HepG2 (cell line): Measurements from ENCODE around the gene NHLRC3. TPM values are rescaled to one million over a fixed set of nuclear protein-coding genes. Genes with fewer than 3 reads are reported as not detected.

Experiments used
- ATAC-seq: fragments of 200-7000 bp; cut with Tn5 transposase; 3 replicates; pipeline ENCODE4 v1.9.1; 2020; ENCODE audit warnings: mild to moderate bottlenecking, moderate library complexity
- BruUV-seq: library from RNA; stranded (reverse); fragments of 400-500 nt; replicated peaks from 2 replicates; lab custom pipeline; 2021; lab: Mats Ljungman, UMichigan
- CTCF ChIA-PET: fragments of 300-600 bp; formaldehyde crosslinking; extraction: SDS; loops from one replicate; lab custom pipeline; 2021; ENCODE audit warnings: low total read pairs, inconsistent platforms, low intra/inter-chr PET ratio; lab: Yijun Ruan, JAX
- POLR2A ChIA-PET: fragments of 350-600 bp; sonication (Branson Sonifier 250); formaldehyde crosslinking; loops from one replicate; lab custom pipeline; 2020; ENCODE audit warnings: antibody characterized with exemption, inconsistent platforms; lab: Yijun Ruan, JAX
- DNase-seq: peaks from one replicate; pipeline ENCODE4 v3.0.0-alpha.2; 2015; ENCODE audit warnings: low spot score
- FAIRE-seq: peaks from 3 replicates; lab custom pipeline; 2011; peaks lifted over from hg19 to GRCh38; lab: Jason Lieb, UNC
- H2AFZ ChIP-seq: one replicate; pipeline ENCODE4 v1.6.1; 2011; ENCODE audit warnings: low read length, inconsistent platforms
- H3K27ac ChIP-seq: fragments of 300-600 bp; 3 replicates; pipeline ENCODE4 v1.8.0; 2011; ENCODE audit warnings: mixed run types, mild to moderate bottlenecking, mixed read lengths, low read length, inconsistent platforms; ENCODE audit not compliant: insufficient read depth; ENCODE audit errors: extremely low read length
- H3K27me3 ChIP-seq, 2 experiments: fragments of 200-600 bp in 1 of 2; 2 replicates in 1 of 2; 3 replicates in 1 of 2; pipeline versions ENCODE4 v1.6.0 to v1.8.0; 2011; ENCODE audit warnings: low read length in 2 of 2, mild to moderate bottlenecking in 2 of 2, moderate library complexity in 2 of 2, inconsistent platforms in 1 of 2; ENCODE audit not compliant: insufficient read depth in 2 of 2, control insufficient read depth in 1 of 2
- H3K36me3 ChIP-seq, 2 experiments: fragments of 200-600 bp in 1 of 2; replicated peaks in 1 of 2; 2 replicates in 1 of 2; 3 replicates in 1 of 2; pipeline versions ENCODE4 v1.5.1 to v1.8.0; 2011; ENCODE audit warnings: low read length in 2 of 2, inconsistent platforms in 1 of 2; ENCODE audit not compliant: insufficient read depth in 2 of 2, control insufficient read depth in 1 of 2
- H3K4me1 ChIP-seq: 2 replicates; pipeline ENCODE4 v1.5.1; 2012; ENCODE audit warnings: low read length, inconsistent platforms; ENCODE audit not compliant: insufficient read depth
- H3K4me2 ChIP-seq: 2 replicates; pipeline ENCODE4 v1.6.0; 2011; ENCODE audit warnings: low read depth, low read length, inconsistent platforms
- H3K4me3 ChIP-seq, 3 experiments: fragments of 200-600 bp in 1 of 3; sonication (generic), shearing (Covaris generic) in 1 of 3; replicated peaks in 1 of 3; 2 replicates each; pipeline ENCODE4 v1.5.1; 2011 to 2016; ENCODE audit warnings: low read length in 3 of 3, inconsistent platforms in 2 of 3, low read depth in 2 of 3, mild to moderate bottlenecking in 2 of 3, control low read depth in 1 of 3, mixed read lengths in 1 of 3; ENCODE audit not compliant: insufficient read depth in 1 of 3
- H3K79me2 ChIP-seq: one replicate; pipeline ENCODE4 v1.6.1; 2011; ENCODE audit warnings: low read length, inconsistent platforms; ENCODE audit not compliant: insufficient read depth
- H3K9ac ChIP-seq: 2 replicates; pipeline ENCODE4 v1.6.0; 2011; ENCODE audit warnings: mild to moderate bottlenecking, low read depth, low read length, inconsistent platforms; ENCODE audit not compliant: insufficient read depth
- H3K9me3 ChIP-seq: 2 replicates; pipeline ENCODE4 v1.5.1; 2012; ENCODE audit warnings: mild to moderate bottlenecking, low read length
- H4K20me1 ChIP-seq: 2 replicates; pipeline ENCODE4 v1.6.0; 2011; ENCODE audit warnings: inconsistent platforms, mild to moderate bottlenecking, low read length, moderate library complexity; ENCODE audit not compliant: insufficient read depth
- ARNT ChIP-seq: fragments of 450-650 bp; IDR thresholded peaks from 2 replicates; pipeline ENCODE4 v1.6.1; 2017
- ATF6 ChIP-seq: sonication (generic); formaldehyde crosslinking; conservative IDR thresholded peaks from 2 replicates; pipeline ENCODE4 v1.4.0; 2020; ENCODE audit warnings: missing genetic modification reagents
- CHD2 ChIP-seq: IDR thresholded peaks from 2 replicates; pipeline ENCODE4 v1.6.1; 2011; ENCODE audit warnings: low read depth, low read length, improper control_type of control experiment
- DRAP1 ChIP-seq: IDR thresholded peaks from 2 replicates; pipeline ENCODE4 v1.6.1; 2016; ENCODE audit warnings: missing genetic modification reagents, missing compliant biosample characterization
- ISL2 ChIP-seq: sonication (generic); formaldehyde crosslinking; IDR thresholded peaks from 2 replicates; pipeline ENCODE4 v1.5.0; 2020; ENCODE audit warnings: missing genetic modification reagents
- KLF11 ChIP-seq: IDR thresholded peaks from 2 replicates; pipeline ENCODE4 v1.6.1; 2016; ENCODE audit warnings: missing compliant biosample characterization
- PCBP1 ChIP-seq: fragments of 200-400 bp; formaldehyde crosslinking; IDR thresholded peaks from 2 replicates; pipeline ENCODE4 v1.6.1; 2017; ENCODE audit warnings: mild to moderate bottlenecking, low read depth, low read length, borderline replicate concordance
- POGK ChIP-seq: sonication (generic); formaldehyde crosslinking; conservative IDR thresholded peaks from 2 replicates; pipeline ENCODE4 v1.8.0; 2022; ENCODE audit warnings: mild to moderate bottlenecking, moderate library complexity, missing genetic modification reagents
- PRDM15 ChIP-seq: sonication (generic); formaldehyde crosslinking; IDR thresholded peaks from 2 replicates; pipeline ENCODE4 v1.4.0; 2020; ENCODE audit warnings: missing genetic modification reagents
- TEF ChIP-seq: sonication (generic); formaldehyde crosslinking; IDR thresholded peaks from 2 replicates; pipeline ENCODE4 v1.5.0; 2020; ENCODE audit warnings: missing genetic modification reagents
- THAP8 ChIP-seq: sonication (generic); formaldehyde crosslinking; IDR thresholded peaks from 2 replicates; pipeline ENCODE4 v1.5.1; 2020; ENCODE audit warnings: missing genetic modification reagents, mild to moderate bottlenecking, borderline replicate concordance
- ZFP62 ChIP-seq: sonication (generic); formaldehyde crosslinking; IDR thresholded peaks from 2 replicates; pipeline ENCODE4 v1.4.0; 2020; ENCODE audit warnings: missing genetic modification reagents
- ZNF710 ChIP-seq: sonication (generic); formaldehyde crosslinking; IDR thresholded peaks from 2 replicates; pipeline ENCODE4 v1.5.0; 2020; ENCODE audit warnings: mild to moderate bottlenecking, missing genetic modification reagents, borderline replicate concordance
- ZNF878 ChIP-seq: sonication (generic); formaldehyde crosslinking; IDR thresholded peaks from 2 replicates; pipeline ENCODE4 v1.8.1; 2023; ENCODE audit warnings: mild to moderate bottlenecking, missing genetic modification reagents, moderate library complexity
- in situ Hi-C: cut with HindIII; loops from 2 replicates; pipeline ENCODE4 v1.10.0; 2017; ENCODE audit warnings: low pct_unique_long_range_greater_than_20kb; ENCODE audit not compliant: extremely low pct_ligation_motif_present
- intact Hi-C: fragments of 100-400 bp; cut with micrococcal nuclease; formaldehyde crosslinking; loops from one replicate; pipeline ENCODE4 v1.10.0; 2022; ENCODE audit not compliant: unreplicated experiment
- polyA plus RNA-seq, 8 experiments: library from polyadenylated mRNA; depleted of rRNA in 3 of 8; stranded (reverse) in 7 of 8; unstranded in 1 of 8; fragments of >200 nt; fragmentation: Illumina TruSeq in 4 of 8; extraction: Trizol in 4 of 8; gene quantifications; 2 replicates each; pipeline versions ENCODE4 v1.2.1 to v1.2.3, GENCODE V29; 2011 to 2016; ENCODE audit warnings: low read depth in 4 of 8, missing spikeins in 1 of 8, mixed read lengths in 1 of 8; ENCODE audit not compliant: insufficient read depth in 1 of 8
- total RNA-seq, 5 experiments: library from RNA; depleted of rRNA; stranded (reverse); fragments of >200 nt; fragmentation: Illumina TruSeq; extraction: Trizol; gene quantifications; 2 replicates each; pipeline ENCODE4 v1.2.3, GENCODE V29; 2016; ENCODE audit warnings: low read depth in 1 of 5

NHLRC3 gene
- total and polyA plus RNA-seq, 2 of the 13 experiments (the other 11 are each of a cell fraction or from before 2014, with no cell fraction given): 19.9 to 29.8 TPM

- no peaks in the 10 kb centered on the region for H3K9me3 ChIP-seq
- no peaks in the 10 kb centered on the region for H4K20me1 ChIP-seq
- in situ Hi-C loops: loop anchor here (25.0 kb wide), 1 partner anchor 554 kb away; the partner anchor contains the start of gene LHFPL6
- no peak overlapping the region for H3K4me3 ChIP-seq
- intact Hi-C loops: no loop called here
- POLR2A ChIA-PET: no interaction called here
- ATAC-seq: no peak
- H3K9ac ChIP-seq: no peak overlapping the region
- no peak for FAIRE-seq
- DNase-seq: no peak
- CTCF ChIA-PET: no interaction called here
- H3K4me2 ChIP-seq: no peak overlapping the region
- H3K27ac ChIP-seq: no peak overlapping the region
- BruUV-seq: no TSS peak
- H3K79me2 ChIP-seq: no peaks in the 10 kb centered on the region
- no peaks in the 10 kb centered on the region for H3K4me1 ChIP-seq
- no peaks in the 10 kb centered on the region for H3K27me3 ChIP-seq
- H2AFZ ChIP-seq: no peak overlapping the region
- no peaks in the 10 kb centered on the region; a peak in 1 of 5 replicates for H3K36me3 ChIP-seq
- no peak for TF ChIP-seq ZNF710 (CRISPR knock-in tag)
- no peak for TF ChIP-seq THAP8 (CRISPR knock-in tag)
- no peak for TF ChIP-seq ISL2 (CRISPR knock-in tag)
- TF ChIP-seq POGK (CRISPR knock-in tag): no peak
- no peak for TF ChIP-seq PRDM15 (CRISPR knock-in tag)
- no peak for TF ChIP-seq ZFP62 (CRISPR knock-in tag)
- TF ChIP-seq DRAP1 (CRISPR knock-in tag): no peak
- no peak for TF ChIP-seq KLF11 (CRISPR knock-in tag)
- no peak for TF ChIP-seq CHD2
- TF ChIP-seq ATF6: no peak
- TF ChIP-seq ARNT: no peak
- no peak for TF ChIP-seq PCBP1
- TF ChIP-seq ZNF878 (CRISPR knock-in tag): no peak
- no peak for TF ChIP-seq TEF (CRISPR knock-in tag)
These were observed 19.8 kb downstream of the NHLRC3 start for GRCh38 chr13:39058040-39058439.
